ENCODE data around the gene GALNT7.

GALNT7 gene

DNA sequence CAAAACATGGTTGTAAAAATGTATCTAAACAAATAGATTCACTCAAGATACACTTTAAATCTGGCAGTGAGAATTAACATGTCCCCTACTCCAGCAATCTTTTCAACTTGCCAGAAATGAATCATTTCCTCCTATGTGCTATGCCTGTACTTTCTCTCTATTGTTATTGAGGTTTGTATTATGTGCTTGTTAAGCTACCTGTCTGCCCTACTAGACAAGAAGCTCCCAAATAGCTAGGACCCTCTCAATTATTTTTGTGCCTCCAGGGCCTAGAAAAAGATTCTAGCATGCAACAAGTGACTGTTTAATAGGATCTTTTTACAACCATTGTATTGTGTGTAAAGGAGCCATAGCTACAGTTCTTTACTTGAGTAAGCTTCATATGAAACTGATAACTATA, 198.7 kb downstream of the GALNT7 start:
- H3K4me3 ChIP-seq (ENCODE audit: low read depth, low read length) = peak overlapping the region; percentile 91
- DNase-seq (ENCODE audit: low read depth) = no peak

DNA sequence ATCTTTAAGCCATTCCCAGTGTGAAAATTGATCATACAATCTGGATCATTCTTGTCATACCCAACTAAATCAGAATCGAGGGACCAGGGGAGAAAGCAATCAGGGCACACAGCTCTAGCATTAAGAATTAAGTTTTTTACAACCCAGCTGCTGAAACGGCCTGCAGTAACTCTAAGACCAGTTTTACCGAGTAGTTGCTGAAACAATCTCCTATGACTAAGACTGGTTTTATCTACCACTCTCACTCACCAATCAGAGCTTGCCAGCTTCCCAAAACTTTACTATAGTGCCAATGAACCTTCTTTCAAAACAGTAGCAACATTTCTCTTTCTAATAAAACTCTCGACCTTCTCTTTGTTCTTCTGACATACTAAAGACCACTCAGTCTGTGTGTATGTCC, 199.3 kb downstream of the GALNT7 start:
- peak overlapping the region; percentile 91 for H3K4me3 ChIP-seq (ENCODE audit: low read depth, low read length)
- no peak for DNase-seq (ENCODE audit: low read depth)

DNA sequence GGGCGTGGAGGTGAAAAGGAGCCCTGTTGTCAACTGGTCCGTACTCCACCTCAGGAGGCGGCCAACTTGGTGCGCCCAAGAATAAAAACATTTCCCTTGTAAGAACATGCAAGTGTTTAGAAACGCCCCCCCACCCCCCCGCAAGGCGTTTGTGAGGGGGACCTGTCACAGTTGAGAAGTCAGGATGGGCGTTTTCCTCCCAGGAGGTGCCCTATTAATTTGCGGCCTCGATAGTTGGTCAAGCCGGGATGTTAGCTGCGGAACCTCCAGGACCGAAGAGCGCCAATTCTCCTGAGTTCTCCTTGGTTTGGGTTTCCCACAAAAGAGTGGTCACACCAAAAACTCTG, 201.5 kb downstream of the GALNT7 start:
- H3K4me3 ChIP-seq (ENCODE audit: low read depth, low read length) = peak overlapping the region; percentile 91
- no peak for DNase-seq (ENCODE audit: low read depth)

DNA sequence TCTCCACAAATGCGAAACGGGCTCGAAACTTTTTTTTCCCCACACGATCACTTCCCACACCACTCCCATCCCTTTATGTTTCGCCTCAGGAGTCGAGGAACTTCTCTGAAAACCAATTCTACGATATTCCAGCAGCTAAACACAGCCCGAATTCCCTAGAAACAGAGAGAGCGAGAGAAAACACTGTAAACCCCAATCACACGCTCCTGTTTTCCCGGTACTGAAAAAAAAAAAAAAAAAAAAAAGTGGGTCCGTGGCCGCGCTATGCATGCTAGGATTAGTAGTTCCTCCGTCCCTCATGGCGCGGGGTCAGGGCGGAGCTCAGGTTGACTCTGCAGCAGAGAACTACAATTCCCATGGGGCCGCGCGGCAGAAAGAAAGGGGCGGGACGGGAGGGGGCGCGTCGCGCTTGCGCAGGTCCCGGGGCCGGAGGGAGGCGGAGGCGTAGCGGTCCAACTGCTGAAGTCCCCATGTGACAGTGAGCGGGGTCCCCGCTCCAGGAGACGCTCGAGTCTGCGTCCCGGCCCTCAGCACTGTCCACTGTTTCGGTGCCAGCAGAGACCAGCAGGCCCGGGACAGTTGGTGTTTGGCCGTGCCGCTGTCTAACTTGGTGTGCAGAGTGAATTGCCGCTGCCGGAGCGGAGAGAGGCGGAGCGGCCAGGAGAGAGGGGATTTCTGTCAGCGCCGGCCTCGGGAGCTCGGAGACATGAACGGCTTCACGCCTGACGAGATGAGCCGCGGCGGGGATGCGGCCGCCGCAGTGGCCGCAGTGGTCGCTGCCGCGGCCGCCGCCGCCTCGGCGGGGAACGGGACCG, 202.1 kb downstream of the GALNT7 start, which contains the start of gene SAP30:
Gene SAP30 (plus strand): TSS at position 478 of the 815 bp plus-strand sequence. CDS start 229 bp downstream, at position 707.
- peak; percentile 98 for DNase-seq (ENCODE audit: low read depth)

DNA sequence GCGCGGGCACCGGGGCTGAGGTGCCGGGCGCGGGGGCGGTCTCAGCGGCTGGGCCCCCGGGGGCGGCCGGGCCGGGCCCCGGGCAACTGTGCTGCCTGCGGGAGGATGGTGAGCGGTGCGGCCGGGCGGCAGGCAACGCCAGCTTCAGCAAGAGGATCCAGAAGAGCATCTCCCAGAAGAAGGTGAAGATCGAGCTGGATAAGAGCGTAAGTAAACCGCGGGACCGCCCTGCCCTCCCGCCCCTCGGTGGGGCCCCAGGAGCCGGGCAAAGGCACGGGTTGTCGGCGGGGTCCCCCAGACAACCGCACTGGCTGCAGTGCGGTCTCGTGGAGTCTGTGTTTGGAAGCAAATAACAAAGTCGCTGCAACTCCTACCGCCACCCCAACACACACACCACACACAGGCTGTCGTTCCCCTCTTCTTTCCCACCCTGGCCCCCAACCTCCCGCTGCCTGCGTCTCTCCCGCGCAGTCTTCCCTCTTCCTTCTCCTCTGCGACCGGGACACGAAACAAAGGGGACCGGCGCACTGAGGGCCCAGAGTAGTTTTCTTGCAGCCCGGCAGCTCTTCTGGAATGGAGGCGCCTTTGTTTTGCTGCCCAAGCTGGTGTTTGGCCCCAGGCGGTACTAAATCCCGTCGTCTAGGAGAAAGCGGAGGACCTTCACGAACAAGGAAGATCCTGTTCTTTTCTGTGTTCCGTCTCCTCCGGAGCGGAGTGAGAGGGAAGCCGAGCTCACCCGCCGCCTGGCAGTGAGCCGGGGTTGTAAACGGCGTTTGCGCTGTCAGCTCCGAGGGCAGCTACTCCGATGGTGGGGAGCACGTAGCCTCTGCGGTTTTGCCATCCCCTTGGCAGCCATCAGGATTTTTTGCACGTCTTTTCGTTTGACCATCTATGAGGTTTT, 202.9 kb downstream of the GALNT7 start:
- peak overlapping the region; percentile 91 for H3K4me3 ChIP-seq (ENCODE audit: low read depth, low read length)
- no peak for DNase-seq (ENCODE audit: low read depth)

More for the DNA sequence above, 202.1 kb downstream of the GALNT7 start, which contains the start of gene SAP30:
- peak within 1 kb of the TSS; percentile 91 for H3K4me3 ChIP-seq (ENCODE audit: low read depth, low read length)

All from skeletal muscle cell (primary cell).